Subcutaneous adipose tissue (tissue), 4 donors: ENCODE data around the gene KLF2. TPM values are rescaled to one million over a fixed set of nuclear protein-coding genes. Genes with fewer than 3 reads are reported as not detected.

ENCODE experiments used
- CTCF ChIP-seq: fragments of 450-650 bp; IDR thresholded peaks from one replicate; pipeline ENCODE4 v1.5.1; 2016; ENCODE audit warnings: low read depth, mild to moderate bottlenecking, control low read depth, antibody characterized with exemption, moderate library complexity
- total RNA-seq, 4 donors: library from RNA; depleted of rRNA; stranded (reverse); fragments of >200 nt; gene quantifications; one replicate each; pipeline ENCODE4 v1.1.0, GENCODE V29; 2016

KLF2 gene
- total RNA-seq, 4 donors from 2014 or later, result 17.8 to 70.6 (median 27.9) TPM

GRCh38 chr19:16355293-16356043 is 30.8 kb downstream of the KLF2 start:
- no peak for TF ChIP-seq CTCF

- no peak for TF ChIP-seq CTCF
Measured at GRCh38 chr19:16358456-16358855, 33.8 kb downstream of the KLF2 start.

- no peak for TF ChIP-seq CTCF
Measured at GRCh38 chr19:16359074-16359473, 34.4 kb downstream of the KLF2 start.

- no peak for TF ChIP-seq CTCF
Measured at GRCh38 chr19:16359964-16360363, 35.3 kb downstream of the KLF2 start.

GRCh38 chr19:16360738-16361137 is 36.1 kb downstream of the KLF2 start:
- TF ChIP-seq CTCF, result no peak

- no peak for TF ChIP-seq CTCF
Measured at GRCh38 chr19:16361254-16361653, 36.6 kb downstream of the KLF2 start.

GRCh38 chr19:16361926-16362325 is 37.3 kb downstream of the KLF2 start:
- TF ChIP-seq CTCF, result no peak
